Measurements from ENCODE around the gene MAP10.

The MAP10 gene

GRCh38 chr1:232806186-232806510 is 932 bp downstream of the MAP10 start:
- no peak for TF ChIP-seq CTCF (conservative IDR thresholded peaks at IDR 0.05)
- no peak overlapping the region; the same call in 1 of the 2 replicates for H3K27ac ChIP-seq

- no peak for TF ChIP-seq CTCF (conservative IDR thresholded peaks at IDR 0.05)
- H3K27ac ChIP-seq: no peak overlapping the region
Observed at GRCh38 chr1:232810856-232811255, 5.6 kb downstream of the MAP10 start.

DNA sequence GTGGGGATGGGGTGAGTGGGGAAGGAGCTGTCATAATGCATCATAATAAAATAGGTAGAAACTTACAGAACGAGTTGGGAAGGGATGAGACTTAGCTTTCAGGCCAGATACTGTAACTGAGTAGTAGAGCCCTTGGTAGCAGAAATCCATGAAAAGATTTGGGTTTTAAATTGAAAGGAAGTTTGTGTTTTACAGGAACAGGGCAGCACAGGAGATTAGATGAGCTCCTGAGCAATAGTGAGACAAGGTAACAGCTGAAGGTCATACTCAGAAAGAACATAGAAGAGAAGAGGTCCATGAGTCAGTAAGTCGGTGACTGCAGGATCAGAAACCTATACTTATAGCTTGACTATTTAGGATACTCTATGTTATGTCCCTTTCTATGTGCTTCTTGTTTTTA is 7.3 kb downstream of the MAP10 start:
- no peak overlapping the region for H3K27ac ChIP-seq
- no peak for TF ChIP-seq CTCF (conservative IDR thresholded peaks at IDR 0.05)

- no peak for TF ChIP-seq CTCF (conservative IDR thresholded peaks at IDR 0.05)
- H3K27ac ChIP-seq: no peak overlapping the region
Observed at GRCh38 chr1:232813097-232813496, 7.9 kb downstream of the MAP10 start.

- H3K27ac ChIP-seq: no peak overlapping the region
- no peak for TF ChIP-seq CTCF (conservative IDR thresholded peaks at IDR 0.05)
Observed at GRCh38 chr1:232813760-232814159, 8.5 kb downstream of the MAP10 start.

GRCh38 chr1:232816324-232816723 is 11.1 kb downstream of the MAP10 start:
- no peak for TF ChIP-seq CTCF (conservative IDR thresholded peaks at IDR 0.05)
- H3K27ac ChIP-seq: no peak overlapping the region

- H3K27ac ChIP-seq: no peak overlapping the region
- no peak for TF ChIP-seq CTCF (conservative IDR thresholded peaks at IDR 0.05)
Observed at GRCh38 chr1:232818040-232818439, 12.8 kb downstream of the MAP10 start.

- 0 out of 2 replicates have a peak overlapping the region, but pooled peaks have one; percentile 15 for H3K27ac ChIP-seq
- TF ChIP-seq CTCF (conservative IDR thresholded peaks at IDR 0.05): no peak
Observed at GRCh38 chr1:232820431-232820830, 15.2 kb downstream of the MAP10 start.

All from VCaP (cell line).